ENCODE measurements around the gene IGF2.
A peak's percentile ranks its signal among the peaks of the same experiment; 100 is the strongest.

The IGF2 gene

GRCh38 chr11:2169626-2170570 is 30.7 kb upstream of the IGF2 start:
- no peak for DNase-seq

GRCh38 chr11:2169005-2169378 is 29.8 kb upstream of the IGF2 start:
- DNase-seq: no peak

DNA sequence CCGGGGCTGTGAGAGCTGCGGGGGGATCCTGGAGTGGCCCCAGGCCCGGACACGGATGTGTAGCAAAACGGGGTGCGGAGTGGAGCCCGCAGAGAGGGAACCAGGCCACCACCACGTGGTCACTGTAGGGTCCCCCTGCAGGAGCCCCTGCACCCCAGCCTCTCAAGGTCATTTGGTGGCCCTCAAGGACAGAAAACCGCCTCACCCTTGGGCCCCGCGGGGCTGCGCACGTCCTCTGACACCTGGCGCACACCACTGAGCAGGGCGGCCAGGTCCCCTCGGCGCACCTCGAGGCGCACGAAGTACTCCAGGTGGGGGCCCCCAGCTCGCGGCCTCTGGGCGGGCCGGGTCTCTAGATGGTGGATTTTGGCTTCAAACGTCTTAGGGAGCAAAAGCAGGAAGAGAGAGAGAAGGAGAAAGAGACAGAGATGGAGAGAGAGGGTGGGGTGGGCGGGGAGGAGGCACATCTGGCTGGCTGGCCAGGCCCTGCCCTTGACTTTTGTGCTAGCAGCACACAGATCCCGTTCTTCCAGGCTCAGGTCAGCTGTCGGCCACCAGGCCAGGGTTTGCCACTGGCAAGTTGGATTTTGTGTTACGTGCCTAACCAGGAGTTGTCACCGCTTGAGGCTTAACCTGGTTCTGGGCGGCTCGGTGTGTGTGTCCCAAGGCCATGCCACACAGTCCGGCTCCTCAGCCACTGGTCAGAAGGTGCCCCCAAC is 29.3 kb upstream of the IGF2 start:
- DNase-seq: no peak

GRCh38 chr11:2167141-2168045 is 28.2 kb upstream of the IGF2 start:
- no peak for DNase-seq

GRCh38 chr11:2166091-2166851 is 27.1 kb upstream of the IGF2 start:
- peak; percentile 19 for DNase-seq

DNA sequence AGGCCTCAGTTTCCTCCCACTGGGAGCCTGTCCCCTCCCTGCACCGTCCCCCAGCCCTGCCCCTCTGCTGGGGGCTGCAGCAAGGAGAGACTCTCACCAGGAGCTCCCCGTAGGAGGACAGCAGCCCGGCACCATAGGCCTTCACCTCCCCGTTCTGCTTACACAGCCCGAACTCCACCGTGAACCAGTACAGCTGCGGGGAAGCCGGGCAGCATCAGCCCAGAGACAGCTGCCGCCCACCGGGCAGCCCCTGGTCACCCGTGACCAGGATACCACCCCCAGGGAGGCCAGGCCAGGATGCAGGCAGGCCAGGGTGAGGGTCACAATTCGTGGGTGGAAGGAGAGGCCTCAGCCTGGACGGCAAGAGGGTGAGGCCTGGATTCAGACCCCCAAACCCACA is 26.4 kb upstream of the IGF2 start:
- no peak for DNase-seq

DNA sequence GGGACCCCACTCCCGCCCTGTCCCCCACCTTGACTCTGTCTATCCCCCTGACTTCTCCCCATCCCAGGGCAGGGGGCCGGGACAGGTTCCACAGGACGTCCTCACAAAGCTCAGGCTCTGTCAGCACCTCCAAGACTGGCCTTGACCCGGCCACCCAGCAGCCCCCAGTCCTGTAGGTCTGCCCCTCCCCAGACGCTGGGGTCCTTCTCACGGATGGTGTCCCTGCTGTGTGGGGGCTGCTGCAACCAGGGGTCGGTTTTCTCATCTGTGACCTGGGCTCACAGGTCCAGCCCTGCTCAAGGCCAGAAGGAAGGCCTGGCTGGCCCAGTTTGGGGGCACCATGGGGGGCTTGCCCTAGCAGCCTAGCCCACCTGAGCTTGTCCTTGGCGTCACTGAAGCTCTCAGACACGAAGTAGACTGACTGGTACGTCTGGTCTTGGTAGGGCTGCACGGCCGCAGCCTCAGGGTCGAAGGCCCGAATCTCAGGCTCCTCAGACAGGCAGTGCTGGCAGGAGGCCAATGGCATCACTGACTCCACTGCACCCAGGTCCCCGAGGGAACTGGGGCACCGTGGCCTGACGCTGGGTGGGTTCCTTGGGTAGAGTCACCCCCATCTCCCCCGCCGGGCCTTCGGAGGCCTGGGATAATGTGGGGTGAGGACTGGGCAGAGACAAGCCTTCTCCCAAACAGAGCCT is 25.8 kb upstream of the IGF2 start:
- no peak for DNase-seq

DNA sequence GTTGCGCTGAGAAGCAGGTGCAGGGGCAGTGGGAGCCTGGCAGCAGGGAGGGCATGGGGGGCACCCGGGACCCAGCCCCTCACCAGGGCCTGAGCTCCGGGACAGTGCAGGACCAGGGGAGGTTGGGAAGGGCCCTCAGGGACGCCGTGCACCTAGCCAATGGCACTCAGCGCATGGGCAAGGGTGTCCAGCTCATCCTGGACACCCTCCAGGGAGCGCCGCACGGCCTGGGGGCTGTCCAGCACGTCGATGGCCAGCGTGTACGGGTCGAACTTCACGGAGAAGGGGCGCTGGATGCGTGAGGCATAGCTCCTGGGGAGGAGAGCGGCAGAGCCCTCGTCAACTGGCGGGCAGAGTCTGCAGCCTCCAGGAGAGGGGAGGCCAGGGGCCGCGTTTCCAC is 24.9 kb upstream of the IGF2 start:
- no peak for DNase-seq

DNA sequence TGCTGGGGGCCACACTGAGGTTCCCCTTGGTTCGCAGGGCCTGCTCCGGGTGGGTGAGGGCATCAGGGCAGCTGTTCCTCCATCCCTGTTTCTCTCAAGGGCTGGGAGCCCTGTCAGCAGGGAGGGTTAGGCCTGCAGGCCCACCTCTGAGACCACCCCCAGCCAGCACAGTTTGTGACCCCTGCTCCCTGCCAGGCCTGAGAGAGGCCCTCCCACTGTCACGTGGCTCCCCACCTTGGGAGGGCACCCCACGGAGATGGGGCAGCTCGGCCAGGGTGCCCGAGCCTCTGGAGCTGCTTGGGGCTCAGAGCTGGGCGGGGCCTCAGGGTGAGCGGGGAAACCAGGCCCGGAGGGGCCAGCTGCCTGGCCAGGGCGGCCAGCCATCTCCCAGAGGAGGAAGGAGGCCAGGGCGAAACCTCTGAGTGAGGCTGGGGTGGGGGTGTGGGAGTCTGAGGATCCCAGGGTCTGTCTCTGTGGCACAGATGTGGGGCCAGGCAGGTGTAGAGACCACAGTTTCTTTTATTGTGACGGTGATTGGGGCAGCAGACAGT is 24.3 kb upstream of the IGF2 start:
- DNase-seq: no peak

DNA sequence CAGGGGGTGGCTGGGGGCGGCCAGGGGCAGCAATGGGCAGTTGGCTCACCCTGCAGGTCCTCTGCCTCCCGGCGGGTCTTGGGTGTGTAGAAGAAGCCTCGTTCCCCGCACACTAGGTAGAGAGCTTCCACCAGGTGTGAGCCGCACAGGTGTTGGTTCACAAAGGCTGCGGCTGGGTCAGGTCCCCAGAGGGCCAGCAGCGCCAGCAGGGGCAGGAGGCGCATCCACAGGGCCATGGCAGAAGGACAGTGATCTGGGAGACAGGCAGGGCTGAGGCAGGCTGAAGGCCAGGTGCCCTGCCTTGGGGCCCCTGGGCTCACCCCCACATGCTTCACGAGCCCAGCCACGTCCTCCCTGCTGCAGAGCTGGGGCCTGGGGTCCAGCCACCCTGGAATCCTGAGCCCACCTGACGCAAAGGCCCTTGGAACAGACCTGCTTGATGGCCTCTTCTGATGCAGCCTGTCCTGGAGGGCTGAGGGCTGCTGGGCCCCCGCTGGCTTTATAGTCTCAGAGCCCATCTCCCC is 21.6 kb upstream of the IGF2 start, which contains the start of gene INS:
INS (minus strand) TSS at position 474 of the 524 bp plus-strand sequence; CDS start at position 236, 238 bp downstream.
- DNase-seq: no peak

DNA sequence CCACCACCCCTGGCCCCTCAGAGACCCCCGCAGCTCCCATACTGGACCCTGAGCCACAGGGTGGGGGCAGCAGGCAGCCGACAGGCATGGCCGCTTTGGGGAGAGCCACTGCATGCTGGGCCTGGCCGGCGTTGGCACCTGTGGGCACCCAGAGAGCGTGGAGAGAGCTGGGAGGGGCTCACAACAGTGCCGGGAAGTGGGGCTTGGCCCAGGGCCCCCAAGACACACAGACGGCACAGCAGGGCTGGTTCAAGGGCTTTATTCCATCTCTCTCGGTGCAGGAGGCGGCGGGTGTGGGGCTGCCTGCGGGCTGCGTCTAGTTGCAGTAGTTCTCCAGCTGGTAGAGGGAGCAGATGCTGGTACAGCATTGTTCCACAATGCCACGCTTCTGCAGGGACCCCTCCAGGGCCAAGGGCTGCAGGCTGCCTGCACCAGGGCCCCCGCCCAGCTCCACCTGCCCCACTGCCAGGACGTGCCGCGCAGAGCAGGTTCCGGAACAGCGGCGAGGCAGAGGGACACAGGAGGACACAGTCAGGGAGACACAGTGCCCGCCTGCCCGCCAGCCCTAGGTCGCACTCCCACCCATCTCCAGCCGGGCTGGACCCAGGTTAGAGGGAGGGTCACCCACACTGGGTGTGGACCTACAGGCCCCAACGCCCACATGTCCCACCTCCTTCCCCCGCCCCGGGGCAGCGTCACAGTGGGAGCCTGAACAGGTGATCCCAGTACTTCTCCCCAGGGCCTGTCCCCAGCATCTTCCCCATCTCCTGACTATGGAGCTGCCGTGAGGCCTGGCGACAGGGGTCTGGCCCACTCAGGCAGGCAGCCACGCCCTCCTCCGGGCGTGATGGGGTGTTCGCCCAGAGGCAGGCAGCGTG is 20.6 kb upstream of the IGF2 start:
- no peak for DNase-seq

- no peak for DNase-seq
These were observed 19.8 kb upstream of the IGF2 start for GRCh38 chr11:2158966-2159365.

- DNase-seq: no peak
These were observed 19.1 kb upstream of the IGF2 start for GRCh38 chr11:2158296-2158737.

DNA sequence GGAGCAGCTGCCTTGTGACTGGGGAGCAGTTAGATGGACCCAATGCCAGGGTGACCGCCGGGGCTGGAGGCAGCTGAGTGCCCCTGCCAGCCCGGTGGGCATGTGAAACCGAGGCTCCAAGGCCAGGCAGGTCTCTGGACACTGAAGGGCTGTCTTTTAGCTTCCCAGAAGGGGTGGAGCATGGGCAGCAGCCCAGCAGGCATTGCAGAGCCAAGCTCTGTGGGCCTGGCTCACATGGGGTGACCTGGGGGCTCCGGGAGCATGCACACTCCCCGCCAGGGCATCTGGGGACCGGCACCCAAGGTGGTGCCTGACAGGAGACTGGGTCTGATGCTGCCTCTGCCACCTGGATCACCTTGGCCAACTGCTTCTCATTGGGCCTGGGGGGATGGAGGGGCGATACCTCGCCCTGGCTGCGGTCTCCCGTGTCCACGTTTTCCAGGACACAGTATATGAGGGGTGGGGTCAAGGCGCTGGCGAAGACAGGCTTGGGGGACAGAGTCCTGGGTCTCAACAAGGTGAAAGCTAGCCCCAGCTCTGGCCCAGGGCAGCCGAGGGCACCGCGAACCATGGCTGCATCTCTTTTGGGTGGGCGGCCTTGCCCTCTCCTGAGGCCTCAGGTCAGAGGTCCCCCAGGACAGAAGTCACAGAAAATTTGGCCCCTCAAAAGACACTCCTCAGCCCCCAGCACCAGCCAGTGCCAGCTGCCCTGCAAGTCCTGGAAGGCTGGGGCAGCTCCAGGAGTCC is 18.3 kb upstream of the IGF2 start:
- DNase-seq: no peak

DNA sequence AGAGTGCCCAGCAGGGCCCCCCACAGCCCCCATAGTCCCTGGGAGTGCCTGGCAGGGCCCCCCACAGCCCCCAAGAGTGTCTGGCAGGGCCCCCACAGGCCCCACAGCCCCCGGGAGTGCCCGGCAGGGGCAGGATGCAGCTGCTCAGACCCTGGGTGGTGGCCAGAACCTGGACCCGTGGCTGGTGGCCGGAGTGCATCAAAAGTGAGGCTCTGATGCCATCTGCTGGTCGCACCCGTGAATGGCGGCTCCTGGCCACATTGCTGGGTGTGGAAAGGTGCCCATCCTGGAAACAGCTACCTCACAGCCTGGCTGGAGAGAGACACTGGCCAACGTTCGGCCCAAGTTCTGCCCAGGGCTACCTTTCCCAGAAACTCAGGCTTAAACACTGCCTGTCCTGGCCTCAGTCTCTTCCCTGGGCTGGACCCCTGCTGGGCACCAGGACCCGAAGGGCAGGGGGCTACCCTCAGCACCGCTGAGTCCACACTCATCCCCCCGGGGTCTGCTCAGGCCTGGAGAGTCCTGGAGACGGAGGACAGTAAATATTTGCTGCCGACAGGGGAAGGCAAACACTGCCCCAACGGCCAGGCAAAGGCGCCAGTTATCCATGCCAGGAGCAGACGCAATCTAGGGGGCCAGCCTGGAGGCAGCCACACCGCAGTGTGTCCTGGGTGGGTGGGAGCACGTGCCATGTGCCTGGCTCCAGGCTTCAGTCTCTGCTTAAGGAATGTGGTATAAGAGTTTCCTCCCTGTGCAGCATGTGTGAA is 17.4 kb upstream of the IGF2 start:
- peak; percentile 49 for DNase-seq

DNA sequence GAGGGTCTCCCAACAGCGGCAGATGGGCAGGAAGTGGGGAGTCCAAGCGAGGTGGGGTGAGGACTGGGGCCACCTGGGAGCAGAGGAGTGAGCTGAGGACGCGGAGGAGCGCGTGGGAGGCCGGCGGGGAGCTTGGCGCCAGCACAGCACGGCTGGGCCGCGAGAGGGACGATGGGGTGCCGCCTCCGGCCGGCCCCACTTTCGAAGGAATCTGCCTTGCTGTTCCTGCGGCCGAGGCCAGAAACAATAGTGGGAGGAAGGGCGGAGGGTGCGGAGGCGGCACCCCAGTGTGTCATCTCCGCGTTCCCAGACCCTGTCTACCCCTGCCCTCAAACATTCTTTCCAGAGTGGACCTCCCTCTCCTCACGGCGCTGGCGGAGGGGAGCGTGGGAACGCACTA is 16.3 kb upstream of the IGF2 start:
- no peak for DNase-seq

- no peak for DNase-seq
These were observed 15.7 kb upstream of the IGF2 start for GRCh38 chr11:2154889-2155288.

DNA sequence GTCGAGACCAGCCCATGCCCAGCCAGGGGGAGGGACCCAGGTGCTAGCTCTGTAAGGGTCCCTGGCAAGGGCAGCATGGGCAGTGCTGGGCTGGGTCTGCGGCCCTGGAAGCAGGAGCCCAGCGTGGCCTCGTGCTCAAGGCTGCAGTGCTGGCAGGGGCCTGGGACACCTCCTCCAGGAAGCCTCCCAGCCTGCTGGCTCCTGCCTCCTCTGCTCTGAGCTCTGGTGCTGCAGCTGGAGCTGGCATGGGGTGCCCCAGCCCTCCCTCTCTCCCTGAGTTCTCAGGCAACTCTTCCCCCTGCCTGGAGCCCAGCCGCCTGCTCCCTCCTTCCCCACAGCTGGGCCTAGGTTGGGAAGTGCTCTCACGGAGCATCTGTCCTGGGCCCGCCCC is 15.0 kb upstream of the IGF2 start:
- no peak for DNase-seq
